SK-N-SH (cell line): ENCODE results near the gene SLC16A5. TPM values are rescaled to one million over a fixed set of nuclear protein-coding genes. Genes with fewer than 3 reads are reported as not detected.

Experiments
- CTCF ChIA-PET: fragments of 300-600, 350-600 bp; formaldehyde crosslinking; extraction: SDS; loops from one replicate; lab custom pipeline; 2021; lab: Yijun Ruan, JAX
- POLR2A ChIA-PET: fragments of 350-600 bp; sonication (Branson Sonifier 250); formaldehyde crosslinking; extraction: SDS; loops from one replicate; lab custom pipeline; 2020; ENCODE audit warnings: antibody characterized with exemption, inconsistent platforms; lab: Yijun Ruan, JAX
- DNase-seq: peaks from one replicate; pipeline ENCODE4 v3.0.0; 2012
- H2AFZ ChIP-seq: fragments of 200-600 bp; sonication (generic); 2 replicates; pipeline ENCODE4 v1.8.1; 2016; ENCODE audit warnings: antibody characterized with exemption, mild to moderate bottlenecking, low read depth
- H3F3A ChIP-seq: fragments of 200-600 bp; sonication (generic); replicated peaks from 2 replicates; pipeline ENCODE3; 2016; ENCODE audit warnings: antibody characterized with exemption, mild to moderate bottlenecking; ENCODE audit not compliant: insufficient read depth
- H3K27ac ChIP-seq, 2 experiments: fragments of 200-500 bp in 1 of 2; fragments of 200-600 bp in 1 of 2; sonication (Bioruptor generic) in 1 of 2; sonication (generic), shearing (Covaris generic) in 1 of 2; 2 replicates each; pipeline versions ENCODE4 v1.5.1 to v1.6.1; 2014 to 2016; ENCODE audit warnings: low read depth in 2 of 2, inconsistent platforms in 1 of 2, low read length in 1 of 2, mild to moderate bottlenecking in 1 of 2, mixed read lengths in 1 of 2
- H3K27me3 ChIP-seq: fragments of 200-600 bp; sonication (generic), shearing (Covaris generic); 2 replicates; pipeline ENCODE4 v1.6.1; 2016; ENCODE audit warnings: mixed run types; ENCODE audit not compliant: insufficient read depth
- H3K36me3 ChIP-seq, 2 experiments: fragments of 200-500 bp in 1 of 2; fragments of 200-600 bp in 1 of 2; sonication (Bioruptor generic) in 1 of 2; sonication (generic) in 1 of 2; replicated peaks in 1 of 2; 2 replicates each; pipeline versions ENCODE3 to v1.5.1; 2014 to 2016; ENCODE audit warnings: low read length in 1 of 2, mild to moderate bottlenecking in 1 of 2; ENCODE audit not compliant: insufficient read depth in 2 of 2, control insufficient read depth in 1 of 2
- H3K4me1 ChIP-seq, 2 experiments: fragments of 200-500 bp in 1 of 2; fragments of 200-600 bp in 1 of 2; sonication (Bioruptor generic) in 1 of 2; sonication (generic), shearing (Covaris generic) in 1 of 2; 2 replicates each; pipeline versions ENCODE4 v1.5.1 to v1.6.1; 2014 to 2016; ENCODE audit warnings: low read depth in 1 of 2, low read length in 1 of 2, mixed run types in 1 of 2; ENCODE audit not compliant: insufficient read depth in 2 of 2, control insufficient read depth in 1 of 2
- H3K4me2 ChIP-seq: fragments of 200-600 bp; sonication (generic), shearing (Covaris generic); 2 replicates; pipeline ENCODE4 v1.6.1; 2017; ENCODE audit warnings: mixed run types
- H3K4me3 ChIP-seq, 2 experiments: fragments of 200-500 bp in 1 of 2; fragments of 200-600 bp in 1 of 2; sonication (Bioruptor generic) in 1 of 2; sonication (generic), shearing (Covaris generic) in 1 of 2; 2 replicates each; pipeline versions ENCODE4 v1.5.1 to v1.8.1; 2014 to 2016; ENCODE audit warnings: low read depth in 2 of 2, inconsistent platforms in 1 of 2, low read length in 1 of 2, mild to moderate bottlenecking in 1 of 2, mixed read lengths in 1 of 2, moderate library complexity in 1 of 2
- H3K79me2 ChIP-seq: fragments of 200-600 bp; sonication (generic); 2 replicates; pipeline ENCODE4 v1.8.1; 2017; ENCODE audit warnings: mild to moderate bottlenecking; ENCODE audit not compliant: insufficient read depth
- H3K9ac ChIP-seq: fragments of 200-600 bp; sonication (generic); 2 replicates; pipeline ENCODE4 v1.6.1; 2017; ENCODE audit warnings: mixed run types
- H3K9me2 ChIP-seq: fragments of 200-600 bp; sonication (generic); 2 replicates; pipeline ENCODE4 v1.6.1; 2017; ENCODE audit warnings: mixed run types
- H3K9me3 ChIP-seq: fragments of 200-600 bp; sonication (generic); 2 replicates; pipeline ENCODE4 v1.6.1; 2017; ENCODE audit warnings: mixed run types, mild to moderate bottlenecking, moderate library complexity
- H4K20me1 ChIP-seq: fragments of 200-600 bp; sonication (generic); 2 replicates; pipeline ENCODE4 v1.6.1; 2017; ENCODE audit warnings: mild to moderate bottlenecking, mixed run types; ENCODE audit not compliant: insufficient read depth
- CHD2 ChIP-seq: fragments of 150-350 bp; IDR thresholded peaks from 2 replicates; pipeline ENCODE4 v1.6.1; 2018; ENCODE audit warnings: low read length; ENCODE audit not compliant: partially characterized antibody
- CTCF ChIP-seq: fragments of 200-600 bp; sonication (generic); IDR thresholded peaks from 2 replicates; pipeline ENCODE4 v1.6.1; 2017; ENCODE audit warnings: antibody characterized with exemption, mild to moderate bottlenecking, moderate library complexity
- EP300 ChIP-seq, 2 experiments: IDR thresholded peaks; 2 replicates each; pipeline versions ENCODE4 v1.4.0 to v1.6.1; 2012; ENCODE audit warnings: borderline replicate concordance in 1 of 2, low read depth in 1 of 2, low read length in 1 of 2
- FOXJ3 ChIP-seq: sonication (generic); formaldehyde crosslinking; IDR thresholded peaks from 2 replicates; pipeline ENCODE4 v1.5.1; 2020; ENCODE audit warnings: mild to moderate bottlenecking, missing genetic modification reagents
- GABPA ChIP-seq: IDR thresholded peaks from 2 replicates; pipeline ENCODE4 v1.4.0; 2012; ENCODE audit warnings: low read depth, mild to moderate bottlenecking
- MAX ChIP-seq: IDR thresholded peaks from 2 replicates; pipeline ENCODE4 v1.4.0; 2012; ENCODE audit warnings: low read depth
- MEF2A ChIP-seq: IDR thresholded peaks from 2 replicates; pipeline ENCODE4 v1.4.0; 2012; ENCODE audit warnings: low read depth, borderline replicate concordance
- MXI1 ChIP-seq: IDR thresholded peaks from 2 replicates; pipeline ENCODE4 v1.6.1; 2012; ENCODE audit warnings: mild to moderate bottlenecking, low read depth, low read length, improper control_type of control experiment
- NRF1 ChIP-seq: IDR thresholded peaks from 2 replicates; pipeline ENCODE4 v1.6.1; 2012; ENCODE audit warnings: low read depth, mild to moderate bottlenecking, low read length
- POLR2AphosphoS5 ChIP-seq: IDR thresholded peaks from 2 replicates; pipeline ENCODE4 v1.6.1; 2012; ENCODE audit warnings: low read depth, low read length
- RAD21 ChIP-seq: IDR thresholded peaks from 2 replicates; pipeline ENCODE4 v1.6.1; 2012; ENCODE audit warnings: mild to moderate bottlenecking, low read length
- RCOR1 ChIP-seq: fragments of 150-350 bp; IDR thresholded peaks from 2 replicates; pipeline ENCODE4 v1.6.1; 2017; ENCODE audit warnings: antibody characterized with exemption, low read length
- RFX5 ChIP-seq: IDR thresholded peaks from 2 replicates; pipeline ENCODE4 v1.6.1; 2012; ENCODE audit warnings: mild to moderate bottlenecking, improper control_type of control experiment, low read length
- RXRA ChIP-seq: IDR thresholded peaks from 2 replicates; pipeline ENCODE4 v1.4.0; 2012; ENCODE audit warnings: low read depth, mild to moderate bottlenecking, borderline replicate concordance
- SIN3A ChIP-seq: IDR thresholded peaks from 2 replicates; pipeline ENCODE4 v1.6.1; 2012; ENCODE audit warnings: low read depth, mild to moderate bottlenecking, low read length, moderate library complexity, borderline replicate concordance
- TCF12 ChIP-seq: IDR thresholded peaks from 2 replicates; pipeline ENCODE4 v1.4.0; 2012
- TEAD4 ChIP-seq: IDR thresholded peaks from 2 replicates; pipeline ENCODE4 v1.4.0; 2012; ENCODE audit warnings: mild to moderate bottlenecking, borderline replicate concordance; ENCODE audit not compliant: insufficient read depth
- USF1 ChIP-seq: IDR thresholded peaks from 2 replicates; pipeline ENCODE4 v1.4.0; 2012; ENCODE audit warnings: low read depth, borderline replicate concordance
- USF2 ChIP-seq: fragments of 150-350 bp; IDR thresholded peaks from 2 replicates; pipeline ENCODE4 v1.6.1; 2017; ENCODE audit warnings: antibody characterized with exemption, low read length, low read depth, borderline replicate concordance
- YY1 ChIP-seq: IDR thresholded peaks from 2 replicates; pipeline ENCODE4 v1.4.0; 2012; ENCODE audit warnings: low read depth, mild to moderate bottlenecking
- whole genome bisulfite sequencing: methylation state at CpG from one replicate; pipeline ENCODE4 v1.1.6; 2017; ENCODE audit warnings: low lambda C conversion rate; 5-methylcytosine and 5-hydroxymethylcytosine counted together
- polyA plus RNA-seq, 3 experiments: library from polyadenylated mRNA; depleted of rRNA; stranded (reverse); fragments of >200 nt; gene quantifications; 2 replicates each; pipeline ENCODE4 v1.2.3, GENCODE V29; 2012
- TF ChIP-seq, protein P1 (sequence below): IDR thresholded peaks from 2 replicates; pipeline ENCODE4; 2012

SLC16A5 gene
- polyA plus RNA-seq, 1 of the 3 experiments (the other 2 are of a cell fraction) = 0.03 TPM

GRCh38 chr17:75074532-75074931 lies 13.2 kb upstream of the SLC16A5 start:
- H3K4me1 ChIP-seq = peaks cover 5 to 17% of the 10 kb centered on the region in 2 experiments; a peak in 3 of 4 replicates
- ChIA-PET CTCF (interaction anchor here (0.9 to 2.7 kb wide), 6 partner anchors 14 to 127 kb away, joined by 3 to 9 read pairs (median 6); no protein-coding TSS in a partner anchor), POLR2A (interaction anchor here (0.6 to 1.3 kb wide), 2 partner anchors 12 to 155 kb away, joined by 3 to 4 read pairs; no protein-coding TSS in a partner anchor)
- H3K9me2 ChIP-seq = no peaks in the 10 kb centered on the region
- no peaks in the 10 kb centered on the region for H3K79me2 ChIP-seq
- no peaks in the 10 kb centered on the region for H3K9me3 ChIP-seq
- TF ChIP-seq RFX5 = no peak
- TF ChIP-seq EP300 (IDR thresholded peaks at IDR 0.05; ENCODE audit: borderline replicate concordance in 1 of 2, low read depth in 1 of 2, low read length in 1 of 2) = no peak
- TF ChIP-seq MEF2A = no peak
- TF ChIP-seq MXI1 = no peak
- TF ChIP-seq RCOR1 = no peak
- H3K36me3 ChIP-seq = no peaks in the 10 kb centered on the region
- 73% methylated on average over 12 of the region's 14 CpGs for WGBS
- peaks cover 4% of the 10 kb centered on the region for H3F3A ChIP-seq
- no peak overlapping the region for H3K27ac ChIP-seq
- no peak overlapping the region for H3K9ac ChIP-seq
- no peak overlapping the region for H3K4me2 ChIP-seq
- no peak overlapping the region for H2AFZ ChIP-seq
- no peaks in the 10 kb centered on the region for H3K27me3 ChIP-seq
- peak; percentile 41 for DNase-seq
- no peaks in the 10 kb centered on the region for H4K20me1 ChIP-seq
- no peak overlapping the region for H3K4me3 ChIP-seq

DNA sequence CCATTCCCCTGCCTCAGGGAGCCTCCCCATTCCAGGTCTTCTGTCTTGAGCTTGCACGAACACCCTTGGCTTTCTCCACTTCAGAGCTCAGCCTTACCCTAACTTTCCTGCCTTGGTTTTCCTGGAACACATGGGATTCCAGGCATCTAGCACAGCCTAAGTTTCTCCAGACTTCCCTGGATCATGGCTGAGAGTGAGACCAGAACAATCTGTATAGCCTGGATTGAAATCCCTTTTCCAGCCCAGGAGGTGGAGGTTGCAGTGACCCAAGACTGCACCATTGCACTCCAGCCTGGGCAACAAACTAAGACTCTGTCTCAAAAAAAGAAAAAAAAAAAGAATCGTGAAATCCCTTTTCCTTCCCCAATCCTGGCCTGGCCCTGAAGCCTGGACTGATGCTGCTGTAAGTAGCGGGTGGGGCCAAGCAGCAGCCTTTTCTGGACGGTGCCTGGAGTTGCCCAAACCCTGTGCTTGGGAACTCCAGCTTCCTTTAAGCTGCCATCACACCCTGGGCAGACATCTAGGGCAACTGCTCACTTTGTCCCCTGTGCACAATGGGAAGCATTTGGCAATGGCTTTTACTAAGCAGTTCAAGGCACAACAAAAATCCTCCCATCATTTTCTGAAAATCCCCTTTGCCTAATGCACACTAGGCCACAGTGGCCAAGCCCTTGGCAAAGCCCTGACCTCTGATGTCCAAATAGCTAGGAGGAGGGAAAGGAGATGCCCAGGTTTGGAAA lies 12.0 kb upstream of the SLC16A5 start:
- DNase-seq = no peak
- Histone ChIP-seq H3K27ac (no peak overlapping the region), H3K79me2 (no peaks in the 10 kb centered on the region), H3K4me1 (peaks cover 5 to 18% of the 10 kb centered on the region in 2 experiments; a peak in 3 of 4 replicates), H3F3A (peaks cover 4% of the 10 kb centered on the region), H4K20me1 (no peaks in the 10 kb centered on the region), H3K9me2 (no peaks in the 10 kb centered on the region), H3K9ac (no peak overlapping the region), H2AFZ (no peak overlapping the region), H3K4me3 (no peak overlapping the region), H3K36me3 (no peaks in the 10 kb centered on the region), H3K9me3 (no peaks in the 10 kb centered on the region), H3K27me3 (no peaks in the 10 kb centered on the region), H3K4me2 (no peak overlapping the region)
- ChIA-PET CTCF (interaction anchor here (1.0 to 1.8 kb wide), 6 partner anchors 8 to 114 kb away, joined by 3 to 8 read pairs (median 3); no protein-coding TSS in a partner anchor), POLR2A (no interaction called here)
- WGBS = 71% methylated on average over 4 of the region's 4 CpGs
- no peak for TF ChIP-seq RAD21
- no peak for TF ChIP-seq GABPA
- TF ChIP-seq USF2 = no peak
- TF ChIP-seq RXRA = no peak
- TF ChIP-seq CTCF = no peak
- TF ChIP-seq TEAD4 = no peak
- TF ChIP-seq MAX = no peak
- TF ChIP-seq YY1 = no peak
- TF ChIP-seq FOXJ3 (CRISPR knock-in tag) = no peak
- TF ChIP-seq SIN3A = no peak
- TF ChIP-seq, protein P1, sequence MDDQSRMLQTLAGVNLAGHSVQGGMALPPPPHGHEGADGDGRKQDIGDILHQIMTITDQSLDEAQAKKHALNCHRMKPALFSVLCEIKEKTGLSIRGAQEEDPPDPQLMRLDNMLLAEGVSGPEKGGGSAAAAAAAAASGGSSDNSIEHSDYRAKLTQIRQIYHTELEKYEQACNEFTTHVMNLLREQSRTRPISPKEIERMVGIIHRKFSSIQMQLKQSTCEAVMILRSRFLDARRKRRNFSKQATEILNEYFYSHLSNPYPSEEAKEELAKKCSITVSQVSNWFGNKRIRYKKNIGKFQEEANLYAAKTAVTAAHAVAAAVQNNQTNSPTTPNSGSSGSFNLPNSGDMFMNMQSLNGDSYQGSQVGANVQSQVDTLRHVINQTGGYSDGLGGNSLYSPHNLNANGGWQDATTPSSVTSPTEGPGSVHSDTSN = no peak
- TF ChIP-seq TCF12 = no peak
- TF ChIP-seq CHD2 = no peak
- TF ChIP-seq NRF1 = no peak
- TF ChIP-seq POLR2AphosphoS5 = no peak
- no peak for TF ChIP-seq USF1
